HL-60 (cell line): Measurements from ENCODE around the gene WAC.
A peak's percentile ranks its signal among the peaks of the same experiment; 100 is the strongest.

Experiments
- DNase-seq, 2 experiments: peaks; one replicate each; pipeline ENCODE4 v3.0.0-alpha.2; 2010 to 2020; ENCODE audit warnings: low read depth in 1 of 2, low spot score in 1 of 2
- H3K27ac ChIP-seq: fragments of 250-450 bp; sonication (Bioruptor Pico); replicated peaks from 2 replicates; pipeline ENCODE4 v1.5.1; 2020; ENCODE audit warnings: mild to moderate bottlenecking, moderate library complexity
- H3K27me3 ChIP-seq: fragments of 250-450 bp; sonication (Bioruptor Pico); 2 replicates; pipeline ENCODE4 v1.5.1; 2021; ENCODE audit warnings: mild to moderate bottlenecking, moderate library complexity; ENCODE audit not compliant: insufficient read depth, poor library complexity, severe bottlenecking
- H3K4me3 ChIP-seq: replicated peaks from 2 replicates; pipeline ENCODE4 v1.5.1; 2011; ENCODE audit warnings: mild to moderate bottlenecking, control low read depth, low read length; ENCODE audit not compliant: insufficient read depth
- CTCF ChIP-seq: IDR thresholded peaks from one replicate; pipeline ENCODE4 v1.5.1; 2011; ENCODE audit warnings: low read length, control low read depth, inconsistent platforms; ENCODE audit not compliant: insufficient read depth
- GABPA ChIP-seq: IDR thresholded peaks from 2 replicates; pipeline ENCODE4 v1.6.1; 2012; ENCODE audit warnings: low read depth
- POLR2AphosphoS5 ChIP-seq: IDR thresholded peaks from 2 replicates; pipeline ENCODE4 v1.6.1; 2012; ENCODE audit warnings: low read depth
- REST ChIP-seq: IDR thresholded peaks from 2 replicates; pipeline ENCODE4 v1.6.1; 2012; ENCODE audit warnings: low read depth; ENCODE audit not compliant: insufficient replicate concordance
- SPI1 ChIP-seq: IDR thresholded peaks from 2 replicates; pipeline ENCODE4 v1.6.1; 2012; ENCODE audit warnings: low read depth, mild to moderate bottlenecking, borderline replicate concordance

WAC gene

GRCh38 chr10:28492116-28492920 is 40.6 kb upstream of the WAC start:
- DNase-seq, result peak; percentile 38 to 54
- Histone ChIP-seq H3K4me3 (peak overlapping the region; percentile 17; the same call in 1 of the 2 replicates), H3K27me3 (no peaks in the 10 kb centered on the region), H3K27ac (peak overlapping the region; percentile 84)
- 0 out of 2 replicates have a peak, but pooled peaks have one; percentile 10 for TF ChIP-seq SPI1
- no peak for TF ChIP-seq CTCF

GRCh38 chr10:28494420-28494819 is 38.5 kb upstream of the WAC start:
- TF ChIP-seq CTCF (no peak), GABPA (no peak), POLR2AphosphoS5 (no peak), REST (no peak), SPI1 (no peak)
- H3K27me3 ChIP-seq, result no peaks in the 10 kb centered on the region
- no peak for DNase-seq
- H3K4me3 ChIP-seq, result no peak overlapping the region
- H3K27ac ChIP-seq, result no peak overlapping the region; the same call in 1 of the 2 replicates

- H3K27ac ChIP-seq, result no peak overlapping the region; the same call in 1 of the 2 replicates
- no peaks in the 10 kb centered on the region for H3K27me3 ChIP-seq
- DNase-seq, result no peak
- H3K4me3 ChIP-seq, result no peak overlapping the region
- TF ChIP-seq CTCF, result no peak
- no peak for TF ChIP-seq SPI1
- TF ChIP-seq GABPA, result no peak
- no peak for TF ChIP-seq POLR2AphosphoS5
- TF ChIP-seq REST, result no peak
These were observed 37.8 kb upstream of the WAC start for GRCh38 chr10:28495084-28495483.

GRCh38 chr10:28496017-28496416 is 36.9 kb upstream of the WAC start:
- DNase-seq, result no peak
- Histone ChIP-seq H3K27me3 (no peaks in the 10 kb centered on the region), H3K27ac (peak overlapping the region; percentile 33), H3K4me3 (no peak overlapping the region)
- TF ChIP-seq POLR2AphosphoS5 (no peak), CTCF (no peak), GABPA (no peak), REST (no peak), SPI1 (no peak)
